Hepatocyte (in vitro differentiated cells): ENCODE data around the gene ETFDH.
"Not testable (repeated sequence)": the region's sequence is repeated elsewhere in the genome, so short reads cannot be mapped to it uniquely, and the experiment has no call there.

ENCODE experiments used
- CTCF ChIP-seq: fragments of 200-600 bp; sonication (generic); IDR thresholded peaks from 2 replicates; pipeline ENCODE4 v1.5.1; 2016; ENCODE audit warnings: antibody characterized with exemption, mild to moderate bottlenecking; ENCODE audit not compliant: poor library complexity
- EZH2 ChIP-seq: fragments of 200-600 bp; sonication (generic); IDR thresholded peaks from 2 replicates; pipeline ENCODE4 v1.6.1; 2016; ENCODE audit warnings: antibody characterized with exemption, mild to moderate bottlenecking, borderline replicate concordance
- EZH2phosphoT487 ChIP-seq: fragments of 200-600 bp; sonication (generic); IDR thresholded peaks from one replicate; pipeline ENCODE4 v1.6.1; 2018; ENCODE audit warnings: antibody characterized with exemption, mild to moderate bottlenecking, low read depth, moderate library complexity; ENCODE audit not compliant: unreplicated experiment, severe bottlenecking

GRCh38 chr4:158712622-158713021 is 40.5 kb downstream of the ETFDH start:
- TF ChIP-seq CTCF, EZH2, EZH2phosphoT487: not testable (repeated sequence)
